A549 (cell line): ENCODE results near the gene ATG5. TPM values are rescaled to one million over a fixed set of nuclear protein-coding genes. Genes with fewer than 3 reads are reported as not detected.

ENCODE experiments used
- ATAC-seq, 2 experiments: fragments of 200-7000 bp in 1 of 2; fragments of >200 bp in 1 of 2; cut with Nextera tagmentation in 1 of 2; cut with Tn5 transposase in 1 of 2; 3 replicates each; pipeline versions ENCODE4 v1.8.0 to v1.9.1; 2018 to 2020; ENCODE audit warnings: mild to moderate bottlenecking in 1 of 2, moderate library complexity in 1 of 2
- CTCF ChIA-PET: fragments of 300-600 bp; sonication (Branson Sonifier 250); formaldehyde crosslinking; extraction: SDS; loops from one replicate; lab custom pipeline; 2021; ENCODE audit warnings: antibody characterized with exemption, inconsistent platforms; lab: Yijun Ruan, JAX
- POLR2A ChIA-PET: fragments of 350-600 bp; formaldehyde crosslinking; extraction: SDS; loops from one replicate; lab custom pipeline; 2021; ENCODE audit warnings: antibody characterized with exemption, inconsistent platforms; lab: Yijun Ruan, JAX
- DNase-seq, 2 experiments: peaks; one replicate each; pipeline versions ENCODE4 v3.0.0 to v3.0.0-alpha.2; 2011 to 2016; ENCODE audit warnings: low read depth in 1 of 2, low spot score in 1 of 2
- FAIRE-seq: peaks from 2 replicates; lab custom pipeline; 2011; peaks lifted over from hg19 to GRCh38; lab: Jason Lieb, UNC
- H3K27ac ChIP-seq, 2 experiments: fragments of >200 bp; sonication (Bioruptor Twin); formaldehyde crosslinking; 3 replicates each; pipeline ENCODE4 v1.5.1; 2016 to 2017
- H3K4me1 ChIP-seq: fragments of >200 bp; sonication (Bioruptor Twin); formaldehyde crosslinking; 3 replicates; pipeline ENCODE4 v1.6.1; 2016
- H3K4me2 ChIP-seq: fragments of >200 bp; sonication (Bioruptor Twin); formaldehyde crosslinking; 3 replicates; pipeline ENCODE4 v1.6.1; 2016
- H3K4me3 ChIP-seq: fragments of >200 bp; sonication (Bioruptor Twin); formaldehyde crosslinking; 3 replicates; pipeline ENCODE4 v1.5.1; 2016
- H3K9me3 ChIP-seq: fragments of >200 bp; sonication (Bioruptor Twin); formaldehyde crosslinking; 3 replicates; pipeline ENCODE4 v1.6.1; 2016
- BHLHE40 ChIP-seq: IDR thresholded peaks from 2 replicates; pipeline ENCODE4 v1.6.1; 2012; ENCODE audit warnings: low read depth, low read length, inconsistent platforms
- EHF ChIP-seq: fragments of 250-450 bp; sonication (Bioruptor Pico); IDR thresholded peaks from 2 replicates; pipeline ENCODE4 v1.5.0; 2020; ENCODE audit warnings: mild to moderate bottlenecking
- HEYL ChIP-seq: fragments of 250-450 bp; sonication (Bioruptor Pico); IDR thresholded peaks from 2 replicates; pipeline ENCODE4 v1.8.0; 2021; ENCODE audit warnings: mild to moderate bottlenecking, moderate library complexity
- KDM5A ChIP-seq: fragments of 200-600 bp; sonication (generic); IDR thresholded peaks from 2 replicates; pipeline ENCODE4 v1.6.1; 2016; ENCODE audit warnings: antibody characterized with exemption, mild to moderate bottlenecking
- MAX ChIP-seq: IDR thresholded peaks from 2 replicates; pipeline ENCODE4 v1.6.1; 2012
- MYC ChIP-seq: IDR thresholded peaks from 2 replicates; pipeline ENCODE4 v1.6.1; 2012; ENCODE audit warnings: mild to moderate bottlenecking, inconsistent platforms, low read length, improper control_type of control experiment, borderline replicate concordance
- POLR2AphosphoS2 ChIP-seq: conservative IDR thresholded peaks from 2 replicates; pipeline ENCODE4 v1.6.1; 2012; ENCODE audit warnings: low read length, improper control_type of control experiment, inconsistent platforms
- RARB ChIP-seq: fragments of 250-450 bp; sonication (Bioruptor Pico); IDR thresholded peaks from 2 replicates; pipeline ENCODE4 v1.8.0; 2021; ENCODE audit warnings: mild to moderate bottlenecking, moderate library complexity
- RNF2 ChIP-seq: fragments of 200-600 bp; sonication (generic); IDR thresholded peaks from 2 replicates; pipeline ENCODE4 v1.6.1; 2016; ENCODE audit warnings: low read depth, mild to moderate bottlenecking, antibody characterized with exemption, moderate library complexity, borderline replicate concordance
- TFCP2L1 ChIP-seq: fragments of 250-450 bp; sonication (Bioruptor Pico); IDR thresholded peaks from 2 replicates; pipeline ENCODE4 v1.5.0; 2021; ENCODE audit warnings: mild to moderate bottlenecking
- TP53 ChIP-seq: fragments of 250-450 bp; sonication (Bioruptor Pico); IDR thresholded peaks from 2 replicates; pipeline ENCODE4 v1.5.0; 2021; ENCODE audit warnings: mild to moderate bottlenecking, moderate library complexity
- ZFP36 ChIP-seq: fragments of 450-650 bp; IDR thresholded peaks from 2 replicates; pipeline ENCODE4 v1.6.1; 2014; ENCODE audit warnings: borderline replicate concordance; ENCODE audit not compliant: partially characterized antibody
- ZNF302 ChIP-seq: fragments of 250-450 bp; sonication (Bioruptor Pico); IDR thresholded peaks from 2 replicates; pipeline ENCODE4 v1.9.0; 2021; ENCODE audit warnings: inconsistent platforms, mild to moderate bottlenecking, moderate library complexity
- ZSCAN20 ChIP-seq: fragments of 250-450 bp; sonication (Bioruptor Pico); IDR thresholded peaks from 2 replicates; pipeline ENCODE4 v1.8.0; 2022; ENCODE audit warnings: mild to moderate bottlenecking, moderate library complexity
- WGBS: methylation state at CpG from one replicate; pipeline ENCODE4 v1.1.6; 2017; ENCODE audit errors: missing lambda C conversion rate; 5-methylcytosine and 5-hydroxymethylcytosine counted together
- polyA plus RNA-seq, 4 experiments: library from polyadenylated mRNA; depleted of rRNA in 3 of 4; stranded (reverse); fragments of >200 nt; fragmentation: RNase III in 1 of 4; extraction: RNeasy Plus Mini Kit Qiagen cat#74134 plus additional on column Dnase treatment in 1 of 4; gene quantifications; 2 replicates in 3 of 4; 3 replicates in 1 of 4; pipeline ENCODE4 v1.2.3, GENCODE V29; 2011 to 2017
- TF ChIP-seq, protein P1 (sequence below): fragments of 200-600 bp; sonication (generic); IDR thresholded peaks from 2 replicates; pipeline ENCODE4 v1.6.1; 2016; ENCODE audit warnings: antibody characterized with exemption, mild to moderate bottlenecking, moderate library complexity
- TF ChIP-seq, protein P2 (sequence below): fragments of 250-450 bp; sonication (Bioruptor Pico); IDR thresholded peaks from 2 replicates; pipeline ENCODE4 v1.5.0; 2021; ENCODE audit warnings: mild to moderate bottlenecking, moderate library complexity, borderline replicate concordance
- TF ChIP-seq, protein P3 (sequence below): fragments of 450-650 bp; IDR thresholded peaks from 2 replicates; pipeline ENCODE4 v1.6.1; 2014; ENCODE audit warnings: antibody characterized with exemption

Gene ATG5
- polyA plus RNA-seq, 2 of the 4 experiments (the other 2 are of a cell fraction): 26.6 to 53.5 TPM

GRCh38 chr6:106178900-106179299 is 146.7 kb downstream of the ATG5 start:
- TF ChIP-seq BHLHE40: no peak
- TF ChIP-seq MAX: no peak
- no peak for TF ChIP-seq ZSCAN20
- TF ChIP-seq EHF (CRISPR knock-in tag): no peak
- TF ChIP-seq RARB: no peak
- no peak for TF ChIP-seq TFCP2L1 (CRISPR knock-in tag)
- TF ChIP-seq ZFP36: no peak
- TF ChIP-seq, protein P1, sequence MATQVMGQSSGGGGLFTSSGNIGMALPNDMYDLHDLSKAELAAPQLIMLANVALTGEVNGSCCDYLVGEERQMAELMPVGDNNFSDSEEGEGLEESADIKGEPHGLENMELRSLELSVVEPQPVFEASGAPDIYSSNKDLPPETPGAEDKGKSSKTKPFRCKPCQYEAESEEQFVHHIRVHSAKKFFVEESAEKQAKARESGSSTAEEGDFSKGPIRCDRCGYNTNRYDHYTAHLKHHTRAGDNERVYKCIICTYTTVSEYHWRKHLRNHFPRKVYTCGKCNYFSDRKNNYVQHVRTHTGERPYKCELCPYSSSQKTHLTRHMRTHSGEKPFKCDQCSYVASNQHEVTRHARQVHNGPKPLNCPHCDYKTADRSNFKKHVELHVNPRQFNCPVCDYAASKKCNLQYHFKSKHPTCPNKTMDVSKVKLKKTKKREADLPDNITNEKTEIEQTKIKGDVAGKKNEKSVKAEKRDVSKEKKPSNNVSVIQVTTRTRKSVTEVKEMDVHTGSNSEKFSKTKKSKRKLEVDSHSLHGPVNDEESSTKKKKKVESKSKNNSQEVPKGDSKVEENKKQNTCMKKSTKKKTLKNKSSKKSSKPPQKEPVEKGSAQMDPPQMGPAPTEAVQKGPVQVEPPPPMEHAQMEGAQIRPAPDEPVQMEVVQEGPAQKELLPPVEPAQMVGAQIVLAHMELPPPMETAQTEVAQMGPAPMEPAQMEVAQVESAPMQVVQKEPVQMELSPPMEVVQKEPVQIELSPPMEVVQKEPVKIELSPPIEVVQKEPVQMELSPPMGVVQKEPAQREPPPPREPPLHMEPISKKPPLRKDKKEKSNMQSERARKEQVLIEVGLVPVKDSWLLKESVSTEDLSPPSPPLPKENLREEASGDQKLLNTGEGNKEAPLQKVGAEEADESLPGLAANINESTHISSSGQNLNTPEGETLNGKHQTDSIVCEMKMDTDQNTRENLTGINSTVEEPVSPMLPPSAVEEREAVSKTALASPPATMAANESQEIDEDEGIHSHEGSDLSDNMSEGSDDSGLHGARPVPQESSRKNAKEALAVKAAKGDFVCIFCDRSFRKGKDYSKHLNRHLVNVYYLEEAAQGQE: no peak
- no peak for TF ChIP-seq TP53 (CRISPR knock-in tag)
- TF ChIP-seq MYC: no peak
- TF ChIP-seq, protein P2, sequence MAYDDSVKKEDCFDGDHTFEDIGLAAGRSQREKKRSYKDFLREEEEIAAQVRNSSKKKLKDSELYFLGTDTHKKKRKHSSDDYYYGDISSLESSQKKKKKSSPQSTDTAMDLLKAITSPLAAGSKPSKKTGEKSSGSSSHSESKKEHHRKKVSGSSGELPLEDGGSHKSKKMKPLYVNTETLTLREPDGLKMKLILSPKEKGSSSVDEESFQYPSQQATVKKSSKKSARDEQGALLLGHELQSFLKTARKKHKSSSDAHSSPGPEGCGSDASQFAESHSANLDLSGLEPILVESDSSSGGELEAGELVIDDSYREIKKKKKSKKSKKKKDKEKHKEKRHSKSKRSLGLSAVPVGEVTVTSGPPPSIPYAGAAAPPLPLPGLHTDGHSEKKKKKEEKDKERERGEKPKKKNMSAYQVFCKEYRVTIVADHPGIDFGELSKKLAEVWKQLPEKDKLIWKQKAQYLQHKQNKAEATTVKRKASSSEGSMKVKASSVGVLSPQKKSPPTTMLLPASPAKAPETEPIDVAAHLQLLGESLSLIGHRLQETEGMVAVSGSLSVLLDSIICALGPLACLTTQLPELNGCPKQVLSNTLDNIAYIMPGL (CRISPR knock-in tag): no peak
- no peak for TF ChIP-seq KDM5A
- no peaks in the 10 kb centered on the region for H3K9me3 ChIP-seq
- H3K4me3 ChIP-seq: no peak overlapping the region
- H3K4me1 ChIP-seq: peaks cover 18% of the 10 kb centered on the region
- H3K4me2 ChIP-seq: no peak overlapping the region
- DNase-seq: no peak
- FAIRE-seq: no peak
- 82% methylated on average over 3 of the region's 3 CpGs for WGBS
- POLR2A ChIA-PET: no interaction called here
- no peak for ATAC-seq
- H3K27ac ChIP-seq: no peak overlapping the region
- CTCF ChIA-PET: interaction anchor here (1.0 kb wide), 1 partner anchor 10 kb away, joined by 3 read pairs; no protein-coding TSS in a partner anchor

DNA sequence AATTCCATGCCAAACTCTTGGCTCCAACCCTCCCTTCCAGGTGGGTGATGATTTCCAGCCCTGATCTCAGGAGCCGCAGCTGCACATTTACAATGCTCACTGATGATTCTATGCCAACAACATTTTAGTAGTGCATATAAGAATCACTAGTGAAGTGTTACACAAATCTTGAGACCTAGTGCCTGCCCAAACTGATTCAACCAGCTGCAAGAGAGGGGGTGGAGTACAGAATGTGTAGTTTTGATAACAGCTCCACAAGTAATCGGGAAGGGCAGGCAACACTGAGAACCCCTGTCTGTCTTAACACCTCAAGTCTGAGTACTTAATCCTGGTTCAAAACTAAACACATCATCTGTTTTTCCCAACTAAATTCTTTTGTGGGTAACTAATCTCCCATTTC is 147.8 kb downstream of the ATG5 start:
- ATAC-seq (no peak), DNase-seq (no peak)
- Histone ChIP-seq H3K4me1 (peaks cover 17% of the 10 kb centered on the region), H3K4me3 (no peak overlapping the region)
- POLR2A ChIA-PET: no interaction called here
- no peak for TF ChIP-seq TP53 (CRISPR knock-in tag)
- TF ChIP-seq RARB: no peak
- no peak for TF ChIP-seq HEYL
- TF ChIP-seq RNF2: no peak
- TF ChIP-seq, protein P3, sequence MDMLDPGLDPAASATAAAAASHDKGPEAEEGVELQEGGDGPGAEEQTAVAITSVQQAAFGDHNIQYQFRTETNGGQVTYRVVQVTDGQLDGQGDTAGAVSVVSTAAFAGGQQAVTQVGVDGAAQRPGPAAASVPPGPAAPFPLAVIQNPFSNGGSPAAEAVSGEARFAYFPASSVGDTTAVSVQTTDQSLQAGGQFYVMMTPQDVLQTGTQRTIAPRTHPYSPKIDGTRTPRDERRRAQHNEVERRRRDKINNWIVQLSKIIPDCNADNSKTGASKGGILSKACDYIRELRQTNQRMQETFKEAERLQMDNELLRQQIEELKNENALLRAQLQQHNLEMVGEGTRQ: no peak
- TF ChIP-seq MYC: no peak
- no peak for TF ChIP-seq POLR2AphosphoS2
- no peak for TF ChIP-seq ZNF302 (CRISPR knock-in tag)
- TF ChIP-seq, all 56 proteins: peak for 0
- Histone ChIP-seq H3K9me3 (no peaks in the 10 kb centered on the region), H3K4me2 (no peak overlapping the region), H3K27ac (no peak overlapping the region)
- no peak for FAIRE-seq
- 97% methylated on average over 2 of the region's 2 CpGs for WGBS
- CTCF ChIA-PET: interaction anchor here (1.0 kb wide), 1 partner anchor 12 kb away, joined by 3 read pairs; no protein-coding TSS in a partner anchor
